Activated T-cell treated with anti-CD3 and anti-CD28 coated beads, Interleukin-2, amount 50 U/mL, for 24 hours (primary cell): ENCODE measurements around the gene SENP1.

ENCODE experiments used
- DNase-seq: peaks from one replicate; pipeline ENCODE4 v3.0.0-alpha.2; 2020
- H3K27ac Mint-ChIP-seq: 2 replicates; pipeline ENCODE4 v1.8.0; 2020; ENCODE audit warnings: mild to moderate bottlenecking, mixed read lengths
- H3K27me3 Mint-ChIP-seq: 2 replicates; pipeline ENCODE4 v1.8.0; 2020; ENCODE audit warnings: mixed read lengths
- H3K36me3 Mint-ChIP-seq: 2 replicates; pipeline ENCODE4 v1.8.0; 2020; ENCODE audit warnings: low read depth, mixed read lengths
- H3K4me1 Mint-ChIP-seq: 2 replicates; pipeline ENCODE4 v1.8.0; 2020; ENCODE audit warnings: low read depth, mixed read lengths
- H3K4me3 Mint-ChIP-seq: 2 replicates; pipeline ENCODE4 v1.8.0; 2020; ENCODE audit warnings: mild to moderate bottlenecking, moderate library complexity, mixed read lengths
- H3K9me3 Mint-ChIP-seq: 2 replicates; pipeline ENCODE4 v1.8.0; 2020; ENCODE audit warnings: mixed read lengths

SENP1 gene

GRCh38 chr12:48028541-48029431 lies 77.1 kb downstream of the SENP1 start:
- no peak overlapping the region for H3K4me3 Mint-ChIP-seq
- no peak overlapping the region for H3K27ac Mint-ChIP-seq
- no peak for DNase-seq

GRCh38 chr12:48027183-48028002 lies 78.5 kb downstream of the SENP1 start:
- no peak overlapping the region for H3K4me3 Mint-ChIP-seq
- no peaks in the 10 kb centered on the region for H3K4me1 Mint-ChIP-seq
- DNase-seq: no peak
- no peaks in the 10 kb centered on the region for H3K36me3 Mint-ChIP-seq
- H3K9me3 Mint-ChIP-seq: no peaks in the 10 kb centered on the region
- H3K27ac Mint-ChIP-seq: no peak overlapping the region
- peaks cover 4% of the 10 kb centered on the region for H3K27me3 Mint-ChIP-seq

More at GRCh38 chr12:48028541-48029431, 77.1 kb downstream of the SENP1 start:
- Mint-ChIP-seq H3K4me1 (no peaks in the 10 kb centered on the region), H3K36me3 (no peaks in the 10 kb centered on the region), H3K27me3 (peaks cover 4% of the 10 kb centered on the region), H3K9me3 (no peaks in the 10 kb centered on the region)

- no peak overlapping the region for H3K27ac Mint-ChIP-seq
- H3K36me3 Mint-ChIP-seq: no peaks in the 10 kb centered on the region
- no peaks in the 10 kb centered on the region for H3K4me1 Mint-ChIP-seq
- H3K4me3 Mint-ChIP-seq: no peak overlapping the region
- DNase-seq: no peak
- H3K9me3 Mint-ChIP-seq: no peaks in the 10 kb centered on the region
- peaks cover 10% of the 10 kb centered on the region for H3K27me3 Mint-ChIP-seq
Measured at GRCh38 chr12:48026060-48026827, 79.6 kb downstream of the SENP1 start.

DNA sequence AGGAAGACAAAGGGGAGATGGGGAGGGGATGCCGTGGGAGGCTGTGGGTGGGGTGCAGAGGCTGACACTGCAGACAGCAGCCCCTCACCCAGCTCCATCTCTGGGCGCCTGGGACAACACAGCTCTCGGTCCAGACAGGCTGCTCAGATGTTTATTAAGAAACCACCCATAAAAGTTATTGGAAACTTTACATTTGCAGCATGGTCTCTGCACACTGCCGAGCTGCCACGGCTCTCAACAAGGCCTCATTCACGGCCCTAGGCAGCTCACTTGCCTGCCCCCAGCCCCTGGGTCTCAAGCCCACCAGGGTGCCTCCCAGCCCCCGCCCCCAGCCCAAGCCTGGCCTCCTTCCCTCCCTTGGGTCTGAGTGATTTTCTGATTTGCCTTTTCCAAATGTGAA lies 80.6 kb downstream of the SENP1 start:
- no peak overlapping the region for H3K27ac Mint-ChIP-seq
- no peaks in the 10 kb centered on the region for H3K4me1 Mint-ChIP-seq
- peaks cover 10% of the 10 kb centered on the region for H3K27me3 Mint-ChIP-seq

DNA sequence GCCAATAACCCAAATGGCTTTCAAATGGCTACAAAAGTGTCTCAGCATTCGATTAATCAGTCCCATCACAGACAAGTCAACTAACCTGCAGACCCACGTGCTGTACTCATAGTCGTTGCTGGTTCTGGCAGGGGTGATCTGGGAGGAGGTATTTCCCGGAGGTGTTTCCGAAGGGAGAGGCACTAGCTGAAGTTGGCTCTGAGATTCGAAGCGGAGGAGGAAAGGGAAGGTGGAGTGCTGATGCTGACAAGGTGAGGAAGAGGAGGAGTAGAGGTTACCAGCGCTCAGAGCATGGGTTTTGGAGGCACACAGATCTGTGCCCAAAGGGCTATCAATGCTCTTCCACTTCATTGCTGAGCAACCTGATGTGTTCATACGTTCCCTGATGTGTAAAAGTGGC lies 81.1 kb downstream of the SENP1 start:
- H3K9me3 Mint-ChIP-seq: no peaks in the 10 kb centered on the region
- H3K27ac Mint-ChIP-seq: no peak overlapping the region
- no peaks in the 10 kb centered on the region for H3K36me3 Mint-ChIP-seq
- H3K27me3 Mint-ChIP-seq: peaks cover 10% of the 10 kb centered on the region
- H3K4me3 Mint-ChIP-seq: no peak overlapping the region
- no peaks in the 10 kb centered on the region for H3K4me1 Mint-ChIP-seq
- no peak for DNase-seq

More for the DNA sequence above, 80.6 kb downstream of the SENP1 start:
- Mint-ChIP-seq H3K36me3 (no peaks in the 10 kb centered on the region), H3K9me3 (no peaks in the 10 kb centered on the region), H3K4me3 (no peak overlapping the region)
- no peak for DNase-seq

DNA sequence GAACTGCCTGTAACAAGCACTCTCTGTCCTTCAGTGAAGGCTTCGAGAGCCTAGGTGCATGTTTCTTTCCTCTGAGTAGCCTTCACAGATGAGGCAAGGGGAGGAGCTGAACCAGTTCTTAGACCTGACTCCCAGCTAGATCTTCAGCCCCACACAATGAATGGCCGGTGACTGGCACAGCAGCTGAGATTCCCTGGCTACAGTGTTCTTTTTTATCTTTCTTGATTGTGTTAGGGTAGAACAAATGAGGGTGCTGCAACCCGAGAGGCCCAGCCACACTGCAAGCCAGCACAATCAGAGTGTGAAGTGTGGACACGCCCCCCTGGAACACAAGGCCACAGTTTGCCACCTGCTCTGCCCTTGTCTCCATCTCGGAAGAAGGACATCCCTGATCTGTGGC lies 82.5 kb downstream of the SENP1 start:
- Mint-ChIP-seq H3K27me3 (peaks cover 17% of the 10 kb centered on the region), H3K9me3 (no peaks in the 10 kb centered on the region), H3K4me3 (no peak overlapping the region), H3K27ac (no peak overlapping the region), H3K4me1 (no peaks in the 10 kb centered on the region), H3K36me3 (no peaks in the 10 kb centered on the region)
- no peak for DNase-seq

- Mint-ChIP-seq H3K27me3 (peaks cover 20% of the 10 kb centered on the region), H3K4me1 (no peaks in the 10 kb centered on the region), H3K36me3 (no peaks in the 10 kb centered on the region), H3K27ac (no peak overlapping the region), H3K9me3 (no peaks in the 10 kb centered on the region), H3K4me3 (no peak overlapping the region)
- DNase-seq: no peak
Measured at GRCh38 chr12:48022676-48023385, 83.0 kb downstream of the SENP1 start.

DNA sequence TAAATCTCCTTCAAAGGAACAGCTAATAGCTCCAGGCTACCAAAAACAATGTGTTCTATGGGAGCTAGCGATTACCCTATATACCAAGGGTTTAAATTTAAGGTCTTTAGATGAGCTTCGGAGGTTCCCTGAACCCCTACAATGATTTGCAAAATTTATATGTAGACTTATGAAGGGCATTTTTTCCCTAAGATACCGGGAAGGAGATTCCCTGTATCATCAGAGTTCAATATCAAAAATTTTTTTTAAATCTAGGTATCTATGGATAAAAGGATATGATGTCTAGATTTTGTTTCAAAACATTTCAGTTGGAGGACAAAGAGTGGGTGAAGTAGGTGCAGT lies 83.7 kb downstream of the SENP1 start:
- Mint-ChIP-seq H3K27me3 (peaks cover 16% of the 10 kb centered on the region), H3K9me3 (no peaks in the 10 kb centered on the region), H3K4me1 (no peaks in the 10 kb centered on the region), H3K27ac (no peak overlapping the region), H3K4me3 (no peak overlapping the region), H3K36me3 (no peaks in the 10 kb centered on the region)
- no peak for DNase-seq

GRCh38 chr12:48021485-48022179 lies 84.2 kb downstream of the SENP1 start:
- H3K36me3 Mint-ChIP-seq: no peaks in the 10 kb centered on the region
- no peak for DNase-seq
- H3K27ac Mint-ChIP-seq: no peak overlapping the region
- H3K27me3 Mint-ChIP-seq: peaks cover 16% of the 10 kb centered on the region
- H3K4me1 Mint-ChIP-seq: no peaks in the 10 kb centered on the region
- no peaks in the 10 kb centered on the region for H3K9me3 Mint-ChIP-seq
- H3K4me3 Mint-ChIP-seq: no peak overlapping the region

DNA sequence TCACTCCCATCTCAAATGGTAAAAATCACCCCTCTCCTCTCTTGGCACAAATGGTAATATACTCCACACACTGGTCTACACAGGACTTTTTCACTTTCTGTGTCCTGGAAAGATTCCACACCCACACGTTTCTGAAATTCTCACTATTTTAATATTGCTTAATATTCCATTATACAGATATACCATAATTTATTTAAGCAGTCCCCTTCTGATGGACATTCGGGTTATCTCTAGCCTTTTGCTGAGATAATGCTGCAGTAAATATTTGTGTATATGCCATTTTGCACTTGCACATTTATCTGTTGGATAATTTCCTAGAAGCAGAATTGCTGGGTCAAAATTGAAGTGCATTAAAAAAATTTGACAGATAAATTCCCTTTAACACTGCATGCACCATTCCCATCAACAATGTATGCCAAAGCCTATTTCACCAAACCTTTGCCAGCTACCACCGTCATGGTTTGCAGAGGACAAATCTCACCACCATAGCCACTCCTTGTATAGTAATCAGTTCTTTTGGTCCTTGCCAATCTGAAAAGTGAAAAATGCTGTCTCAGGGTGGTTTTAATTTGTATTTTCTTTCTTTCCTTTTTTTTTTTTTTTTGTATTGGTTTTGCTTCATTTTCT lies 86.1 kb downstream of the SENP1 start:
- Mint-ChIP-seq H3K9me3 (no peaks in the 10 kb centered on the region), H3K27ac (no peak overlapping the region), H3K36me3 (no peaks in the 10 kb centered on the region), H3K4me3 (no peak overlapping the region), H3K27me3 (peaks cover 25% of the 10 kb centered on the region), H3K4me1 (no peaks in the 10 kb centered on the region)
- no peak for DNase-seq

GRCh38 chr12:48018618-48018995 lies 87.3 kb downstream of the SENP1 start:
- no peaks in the 10 kb centered on the region for H3K9me3 Mint-ChIP-seq
- H3K27me3 Mint-ChIP-seq: peaks cover 25% of the 10 kb centered on the region
- no peaks in the 10 kb centered on the region for H3K36me3 Mint-ChIP-seq
- H3K27ac Mint-ChIP-seq: no peak overlapping the region
- no peaks in the 10 kb centered on the region for H3K4me1 Mint-ChIP-seq
- no peak overlapping the region for H3K4me3 Mint-ChIP-seq
- no peak for DNase-seq

GRCh38 chr12:48017921-48018617 lies 87.8 kb downstream of the SENP1 start:
- Mint-ChIP-seq H3K27me3 (peaks cover 25% of the 10 kb centered on the region), H3K36me3 (no peaks in the 10 kb centered on the region), H3K4me1 (no peaks in the 10 kb centered on the region), H3K27ac (no peak overlapping the region), H3K4me3 (no peak overlapping the region), H3K9me3 (no peaks in the 10 kb centered on the region)
- no peak for DNase-seq

- H3K36me3 Mint-ChIP-seq: no peaks in the 10 kb centered on the region
- peaks cover 25% of the 10 kb centered on the region for H3K27me3 Mint-ChIP-seq
- no peak overlapping the region for H3K27ac Mint-ChIP-seq
- no peaks in the 10 kb centered on the region for H3K9me3 Mint-ChIP-seq
- DNase-seq: no peak
- no peaks in the 10 kb centered on the region for H3K4me1 Mint-ChIP-seq
- H3K4me3 Mint-ChIP-seq: no peak overlapping the region
Measured at GRCh38 chr12:48017496-48017895, 88.4 kb downstream of the SENP1 start.
